Glutamatergic neuron (in vitro differentiated cells): ENCODE measurements around the gene NAPG. TPM values are rescaled to one million over a fixed set of nuclear protein-coding genes. Genes with fewer than 3 reads are reported as not detected.
"Not testable (repeated sequence)": the region's sequence is repeated elsewhere in the genome, so short reads cannot be mapped to it uniquely, and the experiment has no call there.

Experiments
- DNase-seq: peaks from one replicate; pipeline ENCODE4 v3.0.0; 2022
- H3K27ac Mint-ChIP-seq: one replicate; pipeline ENCODE4 v1.8.0; 2020; ENCODE audit warnings: mild to moderate bottlenecking, mixed read lengths, inconsistent platforms; ENCODE audit not compliant: unreplicated experiment
- H3K27me3 Mint-ChIP-seq: one replicate; pipeline ENCODE4 v1.8.0; 2020; ENCODE audit warnings: mild to moderate bottlenecking, moderate library complexity, mixed read lengths, inconsistent platforms; ENCODE audit not compliant: unreplicated experiment
- H3K36me3 Mint-ChIP-seq: one replicate; pipeline ENCODE4 v1.8.0; 2020; ENCODE audit warnings: mild to moderate bottlenecking, mixed read lengths, inconsistent platforms; ENCODE audit not compliant: unreplicated experiment
- H3K4me1 Mint-ChIP-seq: one replicate; pipeline ENCODE4 v1.8.0; 2020; ENCODE audit warnings: mild to moderate bottlenecking, low read depth, mixed read lengths, inconsistent platforms; ENCODE audit not compliant: unreplicated experiment
- H3K4me3 Mint-ChIP-seq: one replicate; pipeline ENCODE4 v1.8.0; 2020; ENCODE audit warnings: mild to moderate bottlenecking, mixed read lengths, inconsistent platforms; ENCODE audit not compliant: unreplicated experiment
- H3K9me3 Mint-ChIP-seq: one replicate; pipeline ENCODE4 v1.8.0; 2020; ENCODE audit warnings: mild to moderate bottlenecking, moderate library complexity, mixed read lengths, inconsistent platforms; ENCODE audit not compliant: unreplicated experiment
- total RNA-seq: library from RNA; stranded (reverse); fragmentation: NEBNext Ultra II Directional; extraction: Animal tissue kit (Norgen Biotek cat#: 25700); gene quantifications from one replicate; pipeline ENCODE4 v1.2.1, GENCODE V29; 2021; ENCODE audit not compliant: unreplicated experiment
- TF ChIP-seq, protein P1 (sequence below): fragments of 200-600 bp; sonication (generic); IDR thresholded peaks from one replicate; pipeline ENCODE4 v1.5.0; 2021; ENCODE audit not compliant: partially characterized antibody, unreplicated experiment

The NAPG gene
- total RNA-seq, 1 donor from 2014 or later: 69.7 TPM

DNA sequence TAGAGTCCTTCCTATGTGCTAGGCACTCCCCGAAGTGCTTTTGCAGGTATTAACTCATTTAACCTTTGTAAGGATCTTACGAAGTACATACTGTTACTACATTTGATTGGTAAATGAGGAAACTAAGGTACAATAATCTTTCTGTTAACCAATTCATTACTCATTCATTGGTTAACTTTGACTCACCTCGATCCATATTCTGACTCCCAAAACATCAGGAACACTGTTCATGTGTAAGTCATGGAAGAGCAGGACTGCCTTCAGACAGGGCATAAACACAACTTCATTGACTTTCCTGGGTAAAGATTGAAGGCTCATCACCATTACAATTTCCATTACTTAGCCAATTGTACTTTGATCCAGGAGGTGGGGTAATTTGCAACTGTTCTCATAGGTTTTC, 40.6 kb downstream of the NAPG start:
- TF ChIP-seq, protein P1, sequence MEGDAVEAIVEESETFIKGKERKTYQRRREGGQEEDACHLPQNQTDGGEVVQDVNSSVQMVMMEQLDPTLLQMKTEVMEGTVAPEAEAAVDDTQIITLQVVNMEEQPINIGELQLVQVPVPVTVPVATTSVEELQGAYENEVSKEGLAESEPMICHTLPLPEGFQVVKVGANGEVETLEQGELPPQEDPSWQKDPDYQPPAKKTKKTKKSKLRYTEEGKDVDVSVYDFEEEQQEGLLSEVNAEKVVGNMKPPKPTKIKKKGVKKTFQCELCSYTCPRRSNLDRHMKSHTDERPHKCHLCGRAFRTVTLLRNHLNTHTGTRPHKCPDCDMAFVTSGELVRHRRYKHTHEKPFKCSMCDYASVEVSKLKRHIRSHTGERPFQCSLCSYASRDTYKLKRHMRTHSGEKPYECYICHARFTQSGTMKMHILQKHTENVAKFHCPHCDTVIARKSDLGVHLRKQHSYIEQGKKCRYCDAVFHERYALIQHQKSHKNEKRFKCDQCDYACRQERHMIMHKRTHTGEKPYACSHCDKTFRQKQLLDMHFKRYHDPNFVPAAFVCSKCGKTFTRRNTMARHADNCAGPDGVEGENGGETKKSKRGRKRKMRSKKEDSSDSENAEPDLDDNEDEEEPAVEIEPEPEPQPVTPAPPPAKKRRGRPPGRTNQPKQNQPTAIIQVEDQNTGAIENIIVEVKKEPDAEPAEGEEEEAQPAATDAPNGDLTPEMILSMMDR: no peak
- no peak for DNase-seq
- no peak overlapping the region for H3K4me3 Mint-ChIP-seq
- H3K27ac Mint-ChIP-seq: no peak overlapping the region
- H3K27me3 Mint-ChIP-seq: peaks cover 3% of the 10 kb centered on the region
- no peaks in the 10 kb centered on the region for H3K36me3 Mint-ChIP-seq
- peaks cover 3% of the 10 kb centered on the region for H3K4me1 Mint-ChIP-seq
- H3K9me3 Mint-ChIP-seq: peaks cover 4% of the 10 kb centered on the region

DNA sequence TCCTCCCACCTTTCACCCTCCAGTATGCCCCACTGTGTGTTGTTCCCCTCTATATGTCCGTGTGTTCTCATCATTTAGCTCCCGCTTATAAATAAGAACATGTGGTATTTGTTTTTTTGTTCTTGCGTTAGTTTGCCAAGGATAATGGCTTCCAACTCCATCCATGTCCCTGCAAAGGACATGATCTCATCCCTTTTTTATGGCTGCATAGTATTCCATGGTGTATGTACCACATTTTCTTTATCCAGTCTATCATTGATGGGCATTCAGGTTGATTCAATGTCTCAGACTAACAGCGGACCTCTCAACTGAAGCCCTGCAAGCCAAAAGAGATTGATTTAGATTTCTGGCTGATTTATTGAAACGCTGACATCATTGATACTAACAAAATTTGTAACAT, 44.1 kb downstream of the NAPG start:
- not testable (repeated sequence) for H3K4me3 Mint-ChIP-seq

DNA sequence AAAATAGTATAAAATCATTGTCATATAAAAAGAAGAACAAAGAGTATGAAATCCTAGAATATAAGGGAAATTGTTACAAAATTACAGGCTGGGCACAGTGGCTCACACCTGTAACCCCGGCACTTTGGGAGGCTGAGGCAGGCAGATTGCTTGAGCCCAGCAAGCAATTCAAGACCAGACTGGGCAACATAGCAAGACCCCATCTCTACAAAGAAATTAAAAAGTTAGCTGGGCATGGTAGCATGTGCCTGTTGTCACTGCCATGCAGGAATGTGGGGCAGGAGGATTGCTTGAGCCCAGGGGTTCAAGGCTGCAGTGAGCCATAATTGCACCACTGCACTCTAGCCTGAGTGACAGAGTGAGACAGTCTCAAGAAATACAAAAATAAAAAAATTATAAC, 44.8 kb downstream of the NAPG start:
- Mint-ChIP-seq H3K27me3 (peaks cover under 1% of the 10 kb centered on the region), H3K9me3 (peaks cover 4% of the 10 kb centered on the region), H3K4me1 (peaks cover 3% of the 10 kb centered on the region), H3K4me3 (no peak overlapping the region), H3K27ac (no peak overlapping the region), H3K36me3 (no peaks in the 10 kb centered on the region)
- TF ChIP-seq, protein P1: no peak
- no peak for DNase-seq

More for the DNA sequence above, 44.1 kb downstream of the NAPG start:
- H3K27me3 Mint-ChIP-seq, H3K9me3 Mint-ChIP-seq, H3K4me1 Mint-ChIP-seq, DNase-seq, H3K27ac Mint-ChIP-seq, H3K36me3 Mint-ChIP-seq: not testable (repeated sequence)

DNA sequence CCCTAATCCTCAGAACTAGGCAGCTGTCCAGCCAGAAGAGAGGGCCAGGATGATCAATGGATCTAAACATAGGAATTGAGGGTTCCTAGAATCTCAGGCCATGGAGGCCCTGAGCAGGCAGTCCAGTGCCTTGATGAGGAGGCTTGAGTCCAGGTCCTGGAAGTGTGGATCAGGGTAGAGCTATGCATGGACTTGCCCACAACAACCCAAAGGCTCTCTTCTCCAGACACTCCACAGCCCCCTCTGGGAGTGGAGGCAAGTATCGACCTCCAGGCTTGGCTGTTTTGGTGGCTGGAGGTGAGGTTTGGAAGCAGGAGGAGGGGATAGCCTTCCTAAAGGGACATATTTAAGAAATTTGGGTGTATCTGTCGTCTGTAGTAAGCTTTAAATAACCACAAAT, 45.7 kb downstream of the NAPG start:
- DNase-seq: no peak

DNA sequence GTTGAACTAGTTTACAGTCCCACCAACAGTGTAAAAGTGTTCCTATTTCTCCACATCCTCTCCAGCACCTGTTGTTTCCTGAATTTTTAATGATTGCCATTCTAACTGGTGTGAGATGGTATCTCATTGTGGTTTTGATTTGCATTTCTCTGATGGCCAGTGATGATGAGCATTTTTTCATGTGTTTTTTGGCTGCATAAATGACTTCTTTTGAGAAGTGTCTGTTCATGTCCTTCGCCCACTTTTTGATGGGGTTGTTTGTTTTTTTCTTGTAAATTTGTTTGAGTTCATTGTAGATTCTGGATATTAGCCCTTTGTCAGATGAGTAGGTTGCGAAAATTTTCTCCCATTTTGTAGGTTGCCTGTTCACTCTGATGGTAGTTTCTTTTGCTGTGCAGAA, 47.4 kb downstream of the NAPG start:
- not testable (repeated sequence) for H3K9me3 Mint-ChIP-seq, H3K27me3 Mint-ChIP-seq, H3K4me3 Mint-ChIP-seq, DNase-seq, H3K4me1 Mint-ChIP-seq, H3K27ac Mint-ChIP-seq, H3K36me3 Mint-ChIP-seq

More for the DNA sequence above, 45.7 kb downstream of the NAPG start:
- H3K9me3 Mint-ChIP-seq: peaks cover 4% of the 10 kb centered on the region
- no peaks in the 10 kb centered on the region for H3K27me3 Mint-ChIP-seq
- no peak overlapping the region for H3K27ac Mint-ChIP-seq
- H3K36me3 Mint-ChIP-seq: no peaks in the 10 kb centered on the region
- no peaks in the 10 kb centered on the region for H3K4me1 Mint-ChIP-seq
- no peak overlapping the region for H3K4me3 Mint-ChIP-seq
- TF ChIP-seq, protein P1: no peak

DNA sequence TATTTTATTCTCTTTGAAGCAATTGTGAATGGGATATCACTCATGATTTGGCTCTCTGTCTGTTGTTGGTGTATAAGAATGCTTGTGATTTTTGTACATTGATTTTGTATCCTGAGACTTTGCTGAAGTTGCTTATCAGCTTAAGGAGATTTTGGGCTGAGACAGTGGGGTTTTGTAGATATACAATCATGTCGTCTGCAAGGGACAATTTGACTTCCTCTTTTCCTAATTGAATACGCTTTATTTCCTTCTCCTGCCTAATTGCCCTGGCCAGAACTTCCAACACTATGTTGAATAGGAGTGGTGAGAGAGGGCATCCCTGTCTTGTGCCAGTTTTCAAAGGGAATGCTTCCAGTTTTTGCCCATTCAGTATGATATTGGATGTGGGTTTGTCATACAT, 48.6 kb downstream of the NAPG start:
- not testable (repeated sequence) for H3K36me3 Mint-ChIP-seq, H3K9me3 Mint-ChIP-seq, H3K4me1 Mint-ChIP-seq, H3K27me3 Mint-ChIP-seq, H3K27ac Mint-ChIP-seq, H3K4me3 Mint-ChIP-seq, DNase-seq

DNA sequence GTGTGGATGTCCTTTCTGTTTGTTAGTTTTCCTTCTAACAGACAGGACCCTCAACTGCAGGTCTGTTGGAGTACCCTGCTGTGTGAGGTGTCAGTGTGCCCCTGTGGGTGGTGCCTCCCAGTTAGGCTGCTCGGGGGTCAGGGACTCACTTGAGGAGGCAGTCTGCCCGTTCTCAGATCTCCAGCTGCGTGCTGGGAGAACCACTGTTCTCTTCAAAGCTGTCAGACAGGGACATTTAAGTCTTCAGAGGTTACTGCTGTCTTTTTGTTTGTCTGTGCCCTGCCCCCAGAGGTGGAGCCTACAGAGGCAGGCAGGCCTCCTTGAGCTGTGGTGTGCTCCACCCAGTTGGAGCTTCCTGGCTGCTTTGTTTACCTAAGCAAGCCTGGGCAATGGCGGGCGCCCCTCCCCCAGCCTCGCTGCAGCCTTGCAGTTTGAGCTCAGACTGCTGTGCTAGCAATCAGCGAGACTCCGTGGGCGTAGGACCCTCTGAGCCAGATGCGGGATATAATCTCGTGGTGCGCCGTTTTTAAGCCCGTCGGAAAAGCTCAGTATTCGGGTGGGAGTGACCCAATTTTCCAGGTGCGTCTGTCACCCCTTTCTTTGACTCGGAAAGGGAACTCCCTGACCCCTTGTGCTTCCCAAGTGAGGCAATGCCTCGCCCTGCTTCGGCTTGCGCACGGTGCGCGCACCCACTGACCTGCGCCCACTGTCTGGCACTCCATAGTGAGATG, 52.2 kb downstream of the NAPG start:
- not testable (repeated sequence) for H3K4me3 Mint-ChIP-seq, H3K36me3 Mint-ChIP-seq, H3K4me1 Mint-ChIP-seq, H3K27me3 Mint-ChIP-seq, DNase-seq, H3K27ac Mint-ChIP-seq, H3K9me3 Mint-ChIP-seq

DNA sequence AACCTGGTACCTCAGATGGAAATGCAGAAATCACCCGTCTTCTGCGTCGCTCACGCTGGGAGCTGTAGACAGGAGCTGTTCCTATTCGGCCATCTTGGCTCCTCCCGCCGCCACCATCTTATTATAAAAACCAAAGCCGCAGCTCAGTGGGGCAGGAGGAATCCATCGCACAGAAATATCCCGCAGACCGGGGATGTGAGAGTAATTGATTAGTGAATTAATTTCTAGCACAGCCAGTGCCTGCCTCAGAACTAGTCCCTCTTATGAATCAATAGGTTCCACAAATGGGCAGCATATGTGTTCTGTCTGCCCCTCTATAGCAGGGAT, 52.7 kb downstream of the NAPG start:
- H3K36me3 Mint-ChIP-seq, H3K27ac Mint-ChIP-seq, H3K4me1 Mint-ChIP-seq, H3K4me3 Mint-ChIP-seq, DNase-seq, H3K27me3 Mint-ChIP-seq, H3K9me3 Mint-ChIP-seq: not testable (repeated sequence)
